Retinal pigment epithelial cell (primary cell): ENCODE data around the gene KLHL5.
A peak's percentile ranks its signal among the peaks of the same experiment; 100 is the strongest.
"Not testable (repeated sequence)": the region's sequence is repeated elsewhere in the genome, so short reads cannot be mapped to it uniquely, and the experiment has no call there.

Experiments used
- DNase-seq: peaks from one replicate; pipeline ENCODE4 v3.0.0-alpha.2; 2010; ENCODE audit warnings: low read depth
- H3K4me3 ChIP-seq: 2 replicates; pipeline ENCODE4 v1.5.1; 2011; ENCODE audit warnings: mild to moderate bottlenecking, low read length, control low read depth, moderate library complexity
- TF ChIP-seq, protein P1 (sequence below): conservative IDR thresholded peaks from 2 replicates; pipeline ENCODE4 v1.5.1; 2011; ENCODE audit warnings: low read depth, low read length, control low read depth, inconsistent platforms

KLHL5 gene

DNA sequence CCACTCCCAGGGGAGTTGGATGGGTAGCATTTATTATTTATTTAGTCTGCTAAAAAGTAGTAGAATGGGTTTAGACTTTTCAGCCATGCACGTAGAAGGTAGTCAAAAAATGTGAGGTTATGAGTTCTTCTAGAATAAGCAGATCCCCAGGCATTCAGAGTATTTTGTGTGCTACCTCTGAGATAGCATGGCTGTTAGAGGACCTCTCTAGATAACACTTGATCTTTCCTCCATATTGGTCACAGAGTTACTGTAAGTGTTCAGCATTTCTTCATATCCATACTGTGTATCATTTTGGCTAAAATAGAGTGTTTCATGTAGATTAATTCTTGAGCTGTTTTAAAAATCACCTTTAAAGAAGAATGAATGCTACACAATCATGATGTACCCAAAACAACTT lies 58.4 kb downstream of the KLHL5 start:
- no peak for DNase-seq
- TF ChIP-seq, protein P1, sequence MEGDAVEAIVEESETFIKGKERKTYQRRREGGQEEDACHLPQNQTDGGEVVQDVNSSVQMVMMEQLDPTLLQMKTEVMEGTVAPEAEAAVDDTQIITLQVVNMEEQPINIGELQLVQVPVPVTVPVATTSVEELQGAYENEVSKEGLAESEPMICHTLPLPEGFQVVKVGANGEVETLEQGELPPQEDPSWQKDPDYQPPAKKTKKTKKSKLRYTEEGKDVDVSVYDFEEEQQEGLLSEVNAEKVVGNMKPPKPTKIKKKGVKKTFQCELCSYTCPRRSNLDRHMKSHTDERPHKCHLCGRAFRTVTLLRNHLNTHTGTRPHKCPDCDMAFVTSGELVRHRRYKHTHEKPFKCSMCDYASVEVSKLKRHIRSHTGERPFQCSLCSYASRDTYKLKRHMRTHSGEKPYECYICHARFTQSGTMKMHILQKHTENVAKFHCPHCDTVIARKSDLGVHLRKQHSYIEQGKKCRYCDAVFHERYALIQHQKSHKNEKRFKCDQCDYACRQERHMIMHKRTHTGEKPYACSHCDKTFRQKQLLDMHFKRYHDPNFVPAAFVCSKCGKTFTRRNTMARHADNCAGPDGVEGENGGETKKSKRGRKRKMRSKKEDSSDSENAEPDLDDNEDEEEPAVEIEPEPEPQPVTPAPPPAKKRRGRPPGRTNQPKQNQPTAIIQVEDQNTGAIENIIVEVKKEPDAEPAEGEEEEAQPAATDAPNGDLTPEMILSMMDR: no peak
- no peak overlapping the region for H3K4me3 ChIP-seq

DNA sequence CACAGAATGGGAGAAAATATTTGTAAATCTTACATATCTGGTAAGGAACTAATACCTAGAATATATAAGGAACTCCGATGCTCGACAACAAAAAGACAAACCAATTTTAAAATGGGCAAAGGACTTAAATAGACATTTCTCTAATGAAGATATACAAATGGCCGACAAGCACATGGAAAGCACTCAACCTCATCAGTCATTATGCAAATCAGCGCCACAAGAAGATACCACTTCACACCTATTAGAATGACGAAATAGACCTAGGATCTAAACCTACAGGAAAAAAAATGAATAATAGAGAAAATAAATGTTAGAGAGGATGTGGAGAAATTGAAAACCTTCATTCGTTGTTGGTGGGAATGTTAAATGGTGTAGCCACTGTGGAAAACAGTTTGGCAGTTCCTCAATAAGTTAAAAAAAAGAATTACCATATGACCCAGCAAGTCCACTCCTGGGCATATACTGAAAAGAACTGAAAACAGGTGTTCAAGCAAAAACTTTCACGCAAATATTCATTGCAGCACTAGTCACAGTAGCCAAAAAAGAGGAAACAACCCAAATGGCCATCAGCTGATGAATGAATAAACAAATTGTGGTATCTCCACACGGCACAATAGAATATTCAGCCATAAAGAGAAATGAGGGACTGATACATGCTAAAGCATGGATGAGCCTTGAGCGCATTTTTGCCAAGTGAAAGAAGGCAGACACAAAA lies 63.0 kb downstream of the KLHL5 start:
- no peak overlapping the region for H3K4me3 ChIP-seq
- TF ChIP-seq, protein P1: no peak
- DNase-seq: no peak

DNA sequence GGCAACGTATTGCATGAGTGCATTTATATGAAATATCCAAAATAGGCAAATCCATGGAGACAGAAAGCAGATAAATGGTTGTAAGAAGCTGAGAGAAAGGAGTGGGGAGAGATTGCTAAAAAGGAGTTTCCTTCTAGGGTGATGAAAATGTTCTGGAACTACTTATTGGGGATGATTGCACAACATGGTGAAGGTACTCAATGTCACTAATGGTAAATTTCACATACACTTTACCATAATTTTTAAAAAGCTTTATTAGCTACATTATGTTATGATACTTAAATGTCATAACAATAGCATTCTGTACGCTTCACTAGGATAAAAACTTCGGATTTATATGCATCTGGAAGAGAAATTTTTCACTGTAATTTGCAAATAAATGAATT lies 63.6 kb downstream of the KLHL5 start:
- no peak for DNase-seq
- TF ChIP-seq, protein P1: no peak
- H3K4me3 ChIP-seq: no peak overlapping the region

DNA sequence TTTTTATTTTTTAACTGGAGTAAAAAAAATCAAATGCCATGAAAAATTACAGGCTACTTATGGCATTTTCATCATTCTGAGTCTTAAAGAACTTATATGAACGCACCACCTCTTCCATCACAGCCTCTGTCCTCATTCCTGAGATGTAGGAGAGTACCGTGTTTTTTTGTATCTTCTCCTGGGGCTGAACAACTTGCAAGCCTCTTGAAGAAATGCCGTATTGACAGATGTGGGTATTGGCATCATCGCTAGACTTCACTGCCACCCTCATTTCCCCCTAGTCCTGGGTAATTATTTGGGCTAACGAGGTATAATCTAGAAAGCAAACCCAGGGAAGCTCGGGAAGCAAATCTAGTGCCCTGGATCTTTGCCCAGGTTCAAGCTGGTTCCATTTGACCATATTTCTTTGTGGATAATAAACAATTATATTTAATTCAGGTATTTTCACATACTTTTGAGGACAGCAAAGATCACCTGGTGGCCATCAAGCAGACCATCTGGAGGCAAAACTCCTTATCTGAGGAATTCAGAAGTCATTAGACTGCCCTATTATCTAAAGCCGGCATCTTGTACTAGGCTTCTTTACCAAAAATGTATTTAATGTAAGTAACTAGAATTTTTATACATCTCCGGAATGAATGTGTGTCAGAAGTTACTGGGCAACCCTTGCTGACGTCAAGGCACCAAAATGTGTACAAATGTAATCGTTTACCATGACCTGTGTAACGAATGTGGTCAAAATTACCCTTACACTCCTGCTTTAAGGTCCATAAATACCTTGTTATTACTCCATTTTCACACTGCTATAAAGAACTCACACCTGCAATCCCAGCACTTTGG lies 64.4 kb downstream of the KLHL5 start:
- H3K4me3 ChIP-seq: no peak overlapping the region
- TF ChIP-seq, protein P1: no peak
- no peak for DNase-seq

DNA sequence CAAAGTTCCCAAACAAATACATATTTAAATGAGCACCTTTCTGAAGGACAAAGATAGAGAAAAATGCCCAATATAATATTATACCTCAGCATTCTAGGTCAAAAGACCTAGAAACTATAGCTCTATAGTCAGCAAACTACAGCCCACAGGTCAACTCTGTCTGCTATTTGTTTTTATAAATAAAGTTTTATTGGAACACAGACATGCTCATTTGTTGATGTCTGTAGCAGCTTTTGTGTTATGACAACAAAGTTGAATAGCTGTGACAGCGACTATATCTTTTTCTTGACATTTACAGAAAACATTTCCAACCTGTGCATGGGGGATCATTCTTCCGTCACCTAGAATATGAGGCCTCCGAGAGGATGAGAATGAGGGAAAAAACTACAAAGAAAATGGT lies 71.6 kb downstream of the KLHL5 start:
- no peak for DNase-seq
- TF ChIP-seq, protein P1: no peak
- no peak overlapping the region for H3K4me3 ChIP-seq

DNA sequence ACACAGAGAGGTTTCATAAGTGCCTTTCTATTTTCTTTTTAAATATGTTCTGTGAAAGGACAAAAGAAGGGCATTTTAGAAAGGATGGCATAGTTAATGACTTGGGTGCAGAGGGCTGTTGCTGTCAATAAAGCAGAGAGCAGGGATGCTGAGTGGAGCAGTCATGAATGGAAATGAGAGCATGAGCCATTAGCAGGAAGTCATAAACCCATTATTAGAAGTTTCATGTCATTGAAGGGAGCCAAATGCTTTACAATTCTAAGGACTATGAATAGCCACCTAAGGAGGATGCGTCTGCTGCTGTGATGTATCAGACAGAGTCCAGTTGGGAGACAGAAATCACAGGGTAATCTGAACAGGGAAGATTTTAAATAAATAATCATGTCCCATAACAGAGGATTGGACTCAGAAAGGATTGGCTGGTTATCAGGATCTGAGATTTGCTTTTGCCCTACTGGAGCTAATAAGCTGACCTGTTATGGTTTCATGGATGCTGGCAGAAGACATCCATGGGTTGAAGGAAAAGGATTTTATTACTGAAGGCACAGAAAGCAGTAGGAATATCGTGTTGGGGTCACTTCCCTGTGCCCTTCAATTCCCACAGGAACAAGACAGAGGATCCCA lies 72.8 kb downstream of the KLHL5 start:
- TF ChIP-seq, protein P1: no peak
- peak overlapping the region; percentile 7 for H3K4me3 ChIP-seq
- DNase-seq: no peak

DNA sequence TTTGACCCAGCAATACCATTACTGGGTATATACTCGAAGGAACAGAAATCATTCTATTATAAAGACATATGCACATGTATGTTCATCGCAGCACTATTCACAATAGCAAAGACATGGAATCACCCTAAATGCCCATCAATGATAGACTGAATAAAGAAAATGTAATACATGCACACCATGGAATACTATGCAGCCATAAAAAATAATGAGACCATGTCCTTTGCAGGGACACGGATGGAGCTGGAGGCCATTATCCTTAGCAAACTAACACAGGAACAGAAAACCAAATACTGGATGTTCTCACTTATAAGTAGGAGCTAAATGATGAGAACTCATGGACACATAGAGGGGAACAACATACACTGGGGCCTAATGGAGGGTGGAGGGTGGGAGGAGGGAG lies 76.2 kb downstream of the KLHL5 start:
- H3K4me3 ChIP-seq, DNase-seq: not testable (repeated sequence)
